Vagina (tissue), 2 donors: ENCODE measurements around the gene SEC23IP. TPM values are rescaled to one million over a fixed set of nuclear protein-coding genes. Genes with fewer than 3 reads are reported as not detected.

Source experiments
- DNase-seq, 2 donors: peaks; one replicate each; pipeline ENCODE4 v3.0.0-alpha.2; 2017; ENCODE audit errors: extremely low spot score in 2 of 2
- H3K27ac ChIP-seq: fragments of 200-600 bp; sonication (generic); one replicate; pipeline ENCODE4 v1.5.1; 2019
- H3K27me3 ChIP-seq: fragments of 200-600 bp; sonication (generic); one replicate; pipeline ENCODE4 v1.5.1; 2019
- H3K36me3 ChIP-seq, 2 donors: fragments of 200-600 bp; sonication (generic); one replicate each; pipeline ENCODE4 v1.5.1; 2017 to 2019
- H3K4me1 ChIP-seq: fragments of 200-600 bp; sonication (generic); one replicate; pipeline ENCODE4 v1.5.1; 2019
- H3K4me3 ChIP-seq, 2 donors: fragments of 200-600 bp; sonication (generic); 1 replicate in 1 of 2; 2 replicates in 1 of 2; pipeline ENCODE4 v1.5.1; 2016 to 2019
- H3K9me3 ChIP-seq: fragments of 200-600 bp; sonication (generic); one replicate; pipeline ENCODE4 v1.5.1; 2019
- CTCF ChIP-seq, 3 experiments: fragments of 450-650 bp in 2 of 3; fragments of 200-600 bp in 1 of 3; sonication (generic) in 1 of 3; IDR thresholded peaks; one replicate each; pipeline ENCODE4 v1.5.1; 2017 to 2019; ENCODE audit warnings: antibody characterized with exemption in 3 of 3, mild to moderate bottlenecking in 2 of 3, moderate library complexity in 2 of 3
- POLR2A ChIP-seq, 2 donors: fragments of 450-650 bp; IDR thresholded peaks; one replicate each; pipeline ENCODE4 v1.6.1; 2017; ENCODE audit warnings: antibody characterized with exemption in 2 of 2, mild to moderate bottlenecking in 2 of 2, moderate library complexity in 2 of 2
- POLR2AphosphoS5 ChIP-seq, 2 donors: sonication (generic); formaldehyde crosslinking; IDR thresholded peaks; one replicate each; pipeline ENCODE4 v1.9.0; 2017; ENCODE audit warnings: antibody characterized with exemption in 2 of 2, mild to moderate bottlenecking in 2 of 2, low read depth in 1 of 2; ENCODE audit not compliant: insufficient read depth in 1 of 2
- intact Hi-C: fragments of 100-400 bp; cut with DNase I; formaldehyde crosslinking; loops from one replicate; pipeline ENCODE4 v1.15.1; 2023
- microRNA-seq: library from miRNA; unstranded; fragments of <30 nt; microRNA quantifications from one replicate; pipeline ENCODE4, GENCODE V29; 2017; ENCODE audit warnings: borderline number of aligned reads, borderline replicate concordance
- small RNA-seq: library from RNA; depleted of rRNA; stranded (forward); fragments of <200 nt; gene quantifications from one replicate; pipeline ENCODE3, GENCODE V24; 2016
- total RNA-seq: library from RNA; depleted of rRNA; stranded (reverse); fragments of >200 nt; gene quantifications from one replicate; pipeline ENCODE4 v1.2.3, GENCODE V29; 2016

Gene SEC23IP
- total RNA-seq, 1 donor from 2014 or later = 15.5 TPM

DNA sequence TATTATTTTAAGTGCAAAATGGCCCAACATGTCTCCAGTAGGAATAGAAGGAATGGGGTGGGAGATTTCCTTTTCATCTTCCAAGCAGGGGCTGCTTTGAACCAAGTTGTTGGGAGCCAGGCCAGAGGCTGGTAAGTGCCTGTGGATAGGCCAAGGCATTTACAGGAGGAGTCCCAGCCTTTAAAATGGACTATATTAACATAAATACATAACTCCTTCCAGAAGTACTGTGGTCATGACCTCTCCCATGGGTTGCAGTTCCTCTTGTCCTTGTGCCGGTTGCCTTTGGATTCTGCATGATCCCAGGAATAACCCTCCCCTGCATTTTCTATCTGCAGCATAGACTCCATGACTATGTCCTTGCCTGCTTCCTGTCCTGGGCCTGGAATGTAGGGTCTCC, 95.8 kb downstream of the SEC23IP start:
- Histone ChIP-seq H3K27ac (no peak overlapping the region), H3K4me1 (no peaks in the 10 kb centered on the region), H3K36me3 (no peaks in the 10 kb centered on the region), H3K4me3 (no peak overlapping the region), H3K9me3 (no peaks in the 10 kb centered on the region), H3K27me3 (no peaks in the 10 kb centered on the region)
- TF ChIP-seq POLR2A (IDR thresholded peaks at IDR 0.05) = no peak
- no peak for DNase-seq
- intact Hi-C loops = no loop called here

GRCh38 chr10:119989966-119990365, 97.4 kb downstream of the SEC23IP start:
- intact Hi-C loops = no loop called here
- H3K4me1 ChIP-seq = no peaks in the 10 kb centered on the region
- no peak overlapping the region for H3K4me3 ChIP-seq
- H3K36me3 ChIP-seq = no peaks in the 10 kb centered on the region
- no peak overlapping the region for H3K27ac ChIP-seq
- H3K27me3 ChIP-seq = no peaks in the 10 kb centered on the region
- no peak for DNase-seq
- H3K9me3 ChIP-seq = no peaks in the 10 kb centered on the region
- no peak for TF ChIP-seq POLR2AphosphoS5 (IDR thresholded peaks at IDR 0.05; ENCODE audit: insufficient read depth in 1 of 2, low read depth in 1 of 2)
- TF ChIP-seq CTCF (IDR thresholded peaks at IDR 0.05) = no peak
- TF ChIP-seq POLR2A (IDR thresholded peaks at IDR 0.05) = no peak

- no peaks in the 10 kb centered on the region for H3K27me3 ChIP-seq
- H3K4me3 ChIP-seq = no peak overlapping the region
- H3K27ac ChIP-seq = no peak overlapping the region
- TF ChIP-seq CTCF (IDR thresholded peaks at IDR 0.05) (no peak), POLR2AphosphoS5 (IDR thresholded peaks at IDR 0.05; ENCODE audit: insufficient read depth in 1 of 2, low read depth in 1 of 2) (no peak), POLR2A (IDR thresholded peaks at IDR 0.05) (no peak)
- no peak for DNase-seq
- H3K36me3 ChIP-seq = no peaks in the 10 kb centered on the region
- intact Hi-C loops = no loop called here
- no peaks in the 10 kb centered on the region for H3K9me3 ChIP-seq
- no peaks in the 10 kb centered on the region for H3K4me1 ChIP-seq
Measured at GRCh38 chr10:119991066-119991465, 98.5 kb downstream of the SEC23IP start.

- Histone ChIP-seq H3K4me3 (no peak overlapping the region), H3K9me3 (no peaks in the 10 kb centered on the region), H3K27ac (no peak overlapping the region), H3K36me3 (no peaks in the 10 kb centered on the region), H3K27me3 (no peaks in the 10 kb centered on the region), H3K4me1 (no peaks in the 10 kb centered on the region)
- DNase-seq = no peak
- intact Hi-C loops = no loop called here
- TF ChIP-seq POLR2AphosphoS5 (IDR thresholded peaks at IDR 0.05; ENCODE audit: insufficient read depth in 1 of 2, low read depth in 1 of 2) (no peak), POLR2A (IDR thresholded peaks at IDR 0.05) (no peak), CTCF (IDR thresholded peaks at IDR 0.05) (no peak)
Measured at GRCh38 chr10:119991816-119992215, 99.3 kb downstream of the SEC23IP start.

Small RNA genes lying within 50 kb of the gene (microRNA-seq; reads per million reads assigned to microRNA genes)
- not detected for gene MIR4682

Small RNA genes lying within 50 kb of the gene (small RNA-seq; reads per million reads assigned to genes)
- not detected for gene MIR4682

Other genes with a start within 250 kb of the SEC23IP start
- 69.0 TPM for gene BAG3, start 241.3 kb upstream of the SEC23IP start, total RNA-seq
- gene INPP5F, start 166.7 kb upstream of the SEC23IP start, total RNA-seq = 18.4 TPM
- gene MCMBP, start 19.9 kb upstream of the SEC23IP start, total RNA-seq = 53.0 TPM